HCT116 (cell line): Measurements from ENCODE around the gene KCNJ4. TPM values are rescaled to one million over a fixed set of nuclear protein-coding genes. Genes with fewer than 3 reads are reported as not detected.

Experiments
- ATAC-seq: fragments of 200-7000 bp; cut with Tn5 transposase; 2 replicates; pipeline ENCODE4 v1.9.1; 2020; ENCODE audit warnings: mild to moderate bottlenecking, moderate library complexity
- BruUV-seq: library from RNA; stranded (reverse); fragments of 400-500 nt; replicated peaks from 2 replicates; lab custom pipeline; 2021; lab: Mats Ljungman, UMichigan
- CTCF ChIA-PET: fragments of 300-600 bp; sonication (Branson Sonifier 250); formaldehyde crosslinking; loops from one replicate; lab custom pipeline; 2021; ENCODE audit warnings: antibody characterized with exemption; lab: Charles Lee
- POLR2A ChIA-PET: fragments of 300-600, 350-600 bp; sonication (Branson Sonifier 250); formaldehyde crosslinking; loops from one replicate; lab custom pipeline; 2021; ENCODE audit warnings: antibody characterized with exemption; lab: Charles Lee
- RAD21 ChIA-PET, 2 experiments: fragments of 300-600 bp; sonication (Branson Sonifier 250); formaldehyde crosslinking; loops; one replicate each; lab custom pipeline; 2023; ENCODE audit warnings: low total read pairs in 2 of 2; ENCODE audit not compliant: uncharacterized antibody in 2 of 2, unreplicated experiment in 2 of 2, low non-redundant PET in 1 of 2; lab: Charles Lee
- DNase-seq: peaks from one replicate; pipeline ENCODE4 v3.0.0-alpha.2; 2010; ENCODE audit warnings: low read depth, low spot score
- H2AFZ ChIP-seq: fragments of 200-600 bp; shearing (Covaris generic), sonication (generic); 2 replicates; pipeline ENCODE4 v1.6.1; 2017; ENCODE audit warnings: low read depth, mixed run types, mixed read lengths, antibody characterized with exemption, low read length; ENCODE audit not compliant: poor library complexity, severe bottlenecking
- H3K27ac ChIP-seq: 2 replicates; pipeline ENCODE4 v1.5.1; 2012; ENCODE audit warnings: low read depth, low read length
- H3K27me3 ChIP-seq: fragments of 200-600 bp; sonication (generic); 2 replicates; pipeline ENCODE4 v1.6.1; 2016; ENCODE audit warnings: mixed run types, low read length, mixed read lengths; ENCODE audit not compliant: insufficient read depth
- H3K36me3 ChIP-seq, 2 experiments: fragments of 200-500 bp in 1 of 2; fragments of 200-600 bp in 1 of 2; sonication (Bioruptor generic) in 1 of 2; sonication (generic) in 1 of 2; 2 replicates each; pipeline versions ENCODE4 v1.5.1 to v1.6.1; 2014 to 2016; ENCODE audit warnings: low read length in 2 of 2, inconsistent platforms in 1 of 2, mixed read lengths in 1 of 2, mixed run types in 1 of 2; ENCODE audit not compliant: insufficient read depth in 2 of 2, control insufficient read depth in 1 of 2
- H3K4me1 ChIP-seq, 2 experiments: fragments of 200-600 bp in 1 of 2; sonication (generic) in 1 of 2; 2 replicates each; pipeline versions ENCODE4 v1.5.1 to v1.6.1; 2012 to 2017; ENCODE audit warnings: low read length in 2 of 2, inconsistent platforms in 1 of 2, mild to moderate bottlenecking in 1 of 2, mixed read lengths in 1 of 2, mixed run types in 1 of 2, moderate library complexity in 1 of 2; ENCODE audit not compliant: insufficient read depth in 2 of 2, control insufficient read depth in 1 of 2
- H3K4me2 ChIP-seq: fragments of 200-600 bp; sonication (generic); 2 replicates; pipeline ENCODE4 v1.6.1; 2017; ENCODE audit warnings: mixed run types, low read length, mixed read lengths
- H3K4me3 ChIP-seq, 2 experiments: fragments of 200-600 bp in 1 of 2; sonication (generic) in 1 of 2; replicated peaks in 1 of 2; 2 replicates each; pipeline ENCODE4 v1.5.1; 2011 to 2016; ENCODE audit warnings: low read length in 2 of 2, control low read depth in 1 of 2, low read depth in 1 of 2, mild to moderate bottlenecking in 1 of 2, mixed read lengths in 1 of 2, mixed run types in 1 of 2
- H3K79me2 ChIP-seq: fragments of 200-600 bp; sonication (generic); 2 replicates; pipeline ENCODE4 v1.6.1; 2017; ENCODE audit warnings: mild to moderate bottlenecking, mixed run types, low read length, moderate library complexity, mixed read lengths; ENCODE audit not compliant: insufficient read depth
- H3K9ac ChIP-seq: fragments of 200-600 bp; sonication (generic); 2 replicates; pipeline ENCODE4 v1.6.1; 2016; ENCODE audit warnings: low read length, mixed read lengths
- H3K9me2 ChIP-seq: fragments of 200-600 bp; sonication (generic), shearing (Covaris generic); 2 replicates; pipeline ENCODE4 v1.6.1; 2017; ENCODE audit warnings: mixed run types, mild to moderate bottlenecking, moderate library complexity; ENCODE audit not compliant: insufficient read depth
- H3K9me3 ChIP-seq, 2 experiments: fragments of 200-500 bp in 1 of 2; fragments of 200-600 bp in 1 of 2; sonication (Bioruptor generic) in 1 of 2; sonication (generic) in 1 of 2; 2 replicates each; pipeline ENCODE4 v1.6.1; 2014 to 2017; ENCODE audit warnings: low read length in 2 of 2, mixed read lengths in 2 of 2, inconsistent platforms in 1 of 2, low read depth in 1 of 2, mild to moderate bottlenecking in 1 of 2, mixed run types in 1 of 2, moderate library complexity in 1 of 2; ENCODE audit not compliant: control insufficient read depth in 1 of 2, insufficient read depth in 1 of 2
- H4K20me1 ChIP-seq: fragments of 200-600 bp; sonication (generic), shearing (Covaris generic); 2 replicates; pipeline ENCODE4 v1.6.1; 2017; ENCODE audit warnings: mixed run types, mild to moderate bottlenecking, moderate library complexity; ENCODE audit not compliant: insufficient read depth
- ATF3 ChIP-seq: IDR thresholded peaks from 2 replicates; pipeline ENCODE4 v1.6.1; 2012
- CBX3 ChIP-seq: IDR thresholded peaks from 2 replicates; pipeline ENCODE4 v1.6.1; 2012; ENCODE audit warnings: low read depth
- CEBPB ChIP-seq: IDR thresholded peaks from 2 replicates; pipeline ENCODE4 v1.6.1; 2012; ENCODE audit warnings: low read depth
- ELF1 ChIP-seq: IDR thresholded peaks from 2 replicates; pipeline ENCODE4 v1.6.1; 2012; ENCODE audit warnings: low read depth, borderline replicate concordance
- EZH2 ChIP-seq: fragments of 200-600 bp; sonication (generic); IDR thresholded peaks from 2 replicates; pipeline ENCODE4 v1.6.1; 2017; ENCODE audit warnings: antibody characterized with exemption, mixed run types
- JUND ChIP-seq: IDR thresholded peaks from 2 replicates; pipeline ENCODE4 v1.6.1; 2012
- POLR2A ChIP-seq: IDR thresholded peaks from 2 replicates; pipeline ENCODE4 v1.7.0; 2011; ENCODE audit warnings: borderline replicate concordance; ENCODE audit not compliant: insufficient read depth, insufficient read length; ENCODE audit errors: extremely low read depth
- POLR2AphosphoS5 ChIP-seq: IDR thresholded peaks from 2 replicates; pipeline ENCODE4 v1.6.1; 2011; ENCODE audit warnings: mild to moderate bottlenecking, low read depth, low read length, moderate library complexity
- RAD21 ChIP-seq: IDR thresholded peaks from 2 replicates; pipeline ENCODE4 v1.6.1; 2012; ENCODE audit warnings: low read depth, mild to moderate bottlenecking
- REST ChIP-seq: IDR thresholded peaks from 2 replicates; pipeline ENCODE4 v1.6.1; 2012; ENCODE audit warnings: low read depth
- SIN3A ChIP-seq: IDR thresholded peaks from 2 replicates; pipeline ENCODE4 v1.6.1; 2012; ENCODE audit warnings: low read depth
- SP1 ChIP-seq: IDR thresholded peaks from 2 replicates; pipeline ENCODE4 v1.6.1; 2012; ENCODE audit warnings: low read depth
- SRF ChIP-seq: IDR thresholded peaks from 2 replicates; pipeline ENCODE4 v1.6.1; 2012; ENCODE audit warnings: low read depth
- TCF7L2 ChIP-seq: IDR thresholded peaks from 2 replicates; pipeline ENCODE4 v1.7.0; 2011; ENCODE audit warnings: borderline replicate concordance, inconsistent platforms; ENCODE audit not compliant: insufficient read depth, insufficient read length; ENCODE audit errors: extremely low read depth
- ZFX ChIP-seq: fragments of 450-650 bp; IDR thresholded peaks from 2 replicates; pipeline ENCODE4 v1.6.1; 2017
- ZNF274 ChIP-seq: fragments of 200-500 bp; sonication (Bioruptor generic); IDR thresholded peaks from 2 replicates; pipeline ENCODE4 v1.6.1; 2014; ENCODE audit warnings: mild to moderate bottlenecking, low read depth, low read length, inconsistent platforms
- intact Hi-C: fragments of 100-400 bp; cut with micrococcal nuclease; formaldehyde crosslinking; loops from 2 replicates; pipeline ENCODE4 v1.10.0; 2022
- total RNA-seq: library from RNA; stranded (reverse); gene quantifications from one replicate; pipeline ENCODE4 v1.2.1, GENCODE V29; 2021; ENCODE audit not compliant: unreplicated experiment
- TF ChIP-seq, protein P1 (sequence below), 3 experiments: fragments of 200-600 bp in 1 of 3; sonication (generic) in 1 of 3; IDR thresholded peaks in 2 of 3; conservative IDR thresholded peaks in 1 of 3; 2 replicates each; pipeline ENCODE4 v1.5.1; 2012 to 2017; ENCODE audit warnings: low read depth in 2 of 3, low read length in 2 of 3, antibody characterized with exemption in 1 of 3, borderline replicate concordance in 1 of 3, control low read depth in 1 of 3, mild to moderate bottlenecking in 1 of 3, mixed read lengths in 1 of 3, mixed run types in 1 of 3, moderate library complexity in 1 of 3; ENCODE audit not compliant: insufficient read depth in 1 of 3
- TF ChIP-seq, protein P2 (sequence below): IDR thresholded peaks from 2 replicates; pipeline ENCODE4 v1.6.1; 2012

The KCNJ4 gene
- total RNA-seq, 1 experiment from 2014 or later = not detected

- no peak for TF ChIP-seq ATF3
- no peak for TF ChIP-seq REST
- no peak for TF ChIP-seq ELF1
- TF ChIP-seq, protein P1, sequence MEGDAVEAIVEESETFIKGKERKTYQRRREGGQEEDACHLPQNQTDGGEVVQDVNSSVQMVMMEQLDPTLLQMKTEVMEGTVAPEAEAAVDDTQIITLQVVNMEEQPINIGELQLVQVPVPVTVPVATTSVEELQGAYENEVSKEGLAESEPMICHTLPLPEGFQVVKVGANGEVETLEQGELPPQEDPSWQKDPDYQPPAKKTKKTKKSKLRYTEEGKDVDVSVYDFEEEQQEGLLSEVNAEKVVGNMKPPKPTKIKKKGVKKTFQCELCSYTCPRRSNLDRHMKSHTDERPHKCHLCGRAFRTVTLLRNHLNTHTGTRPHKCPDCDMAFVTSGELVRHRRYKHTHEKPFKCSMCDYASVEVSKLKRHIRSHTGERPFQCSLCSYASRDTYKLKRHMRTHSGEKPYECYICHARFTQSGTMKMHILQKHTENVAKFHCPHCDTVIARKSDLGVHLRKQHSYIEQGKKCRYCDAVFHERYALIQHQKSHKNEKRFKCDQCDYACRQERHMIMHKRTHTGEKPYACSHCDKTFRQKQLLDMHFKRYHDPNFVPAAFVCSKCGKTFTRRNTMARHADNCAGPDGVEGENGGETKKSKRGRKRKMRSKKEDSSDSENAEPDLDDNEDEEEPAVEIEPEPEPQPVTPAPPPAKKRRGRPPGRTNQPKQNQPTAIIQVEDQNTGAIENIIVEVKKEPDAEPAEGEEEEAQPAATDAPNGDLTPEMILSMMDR (IDR thresholded peaks at IDR 0.05 in 2 of 3, conservative IDR thresholded peaks at IDR 0.05 in 1 of 3; ENCODE audit: borderline replicate concordance in 1 of 3, insufficient read depth in 1 of 3, low read depth in 2 of 3, low read length in 2 of 3) = no peak
- TF ChIP-seq JUND = no peak
- TF ChIP-seq POLR2A = no peak
- no peak for TF ChIP-seq ZNF274
- no peak for TF ChIP-seq ZFX
- TF ChIP-seq, protein P2, sequence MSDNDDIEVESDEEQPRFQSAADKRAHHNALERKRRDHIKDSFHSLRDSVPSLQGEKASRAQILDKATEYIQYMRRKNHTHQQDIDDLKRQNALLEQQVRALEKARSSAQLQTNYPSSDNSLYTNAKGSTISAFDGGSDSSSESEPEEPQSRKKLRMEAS = no peak
- TF ChIP-seq SIN3A = no peak
- no peak for TF ChIP-seq CBX3
- TF ChIP-seq SP1 = no peak
- TF ChIP-seq SRF = no peak
- no peak for TF ChIP-seq POLR2AphosphoS5
- TF ChIP-seq EZH2 = no peak
- TF ChIP-seq TCF7L2 = no peak
- TF ChIP-seq CEBPB = no peak
- TF ChIP-seq RAD21 = no peak
- TF ChIP-seq, all 23 proteins: peak for 0
- H3K9me2 ChIP-seq = no peaks in the 10 kb centered on the region
- intact Hi-C loops = no loop called here
- no peaks in the 10 kb centered on the region for H3K79me2 ChIP-seq
- H3K4me1 ChIP-seq = peaks cover 7 to 18% of the 10 kb centered on the region in 2 experiments
- CTCF ChIA-PET = no interaction called here
- DNase-seq = no peak
- no TSS peak for BruUV-seq
- H3K27me3 ChIP-seq = no peaks in the 10 kb centered on the region
- POLR2A ChIA-PET = no interaction called here
- no peak overlapping the region for H3K9ac ChIP-seq
- H3K27ac ChIP-seq = no peak overlapping the region
- no peak overlapping the region for H3K4me3 ChIP-seq
- no peak overlapping the region for H2AFZ ChIP-seq
- no peaks in the 10 kb centered on the region for H4K20me1 ChIP-seq
- no peak overlapping the region for H3K4me2 ChIP-seq
- H3K9me3 ChIP-seq = no peaks in the 10 kb centered on the region
- RAD21 ChIA-PET = no interaction called here
- no peak for ATAC-seq
- no peaks in the 10 kb centered on the region for H3K36me3 ChIP-seq
Measured at GRCh38 chr22:38417252-38418060, 37.5 kb downstream of the KCNJ4 start.
